Stimulated activated CD4-positive, alpha-beta T cell treated with anti-CD3 and anti-CD28 coated beads, TNF-alpha, amount 100 ng/mL, for 4 hours (primary cell): Measurements from ENCODE around the gene ALKBH1.
"Not testable (repeated sequence)": the region's sequence is repeated elsewhere in the genome, so short reads cannot be mapped to it uniquely, and the experiment has no call there.

ENCODE experiments used
- DNase-seq, 3 experiments: peaks; one replicate each; pipeline ENCODE4 v3.0.0-alpha.2; 2020; ENCODE audit warnings: low read depth in 3 of 3

The ALKBH1 gene, protein sequence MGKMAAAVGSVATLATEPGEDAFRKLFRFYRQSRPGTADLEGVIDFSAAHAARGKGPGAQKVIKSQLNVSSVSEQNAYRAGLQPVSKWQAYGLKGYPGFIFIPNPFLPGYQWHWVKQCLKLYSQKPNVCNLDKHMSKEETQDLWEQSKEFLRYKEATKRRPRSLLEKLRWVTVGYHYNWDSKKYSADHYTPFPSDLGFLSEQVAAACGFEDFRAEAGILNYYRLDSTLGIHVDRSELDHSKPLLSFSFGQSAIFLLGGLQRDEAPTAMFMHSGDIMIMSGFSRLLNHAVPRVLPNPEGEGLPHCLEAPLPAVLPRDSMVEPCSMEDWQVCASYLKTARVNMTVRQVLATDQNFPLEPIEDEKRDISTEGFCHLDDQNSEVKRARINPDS

DNA sequence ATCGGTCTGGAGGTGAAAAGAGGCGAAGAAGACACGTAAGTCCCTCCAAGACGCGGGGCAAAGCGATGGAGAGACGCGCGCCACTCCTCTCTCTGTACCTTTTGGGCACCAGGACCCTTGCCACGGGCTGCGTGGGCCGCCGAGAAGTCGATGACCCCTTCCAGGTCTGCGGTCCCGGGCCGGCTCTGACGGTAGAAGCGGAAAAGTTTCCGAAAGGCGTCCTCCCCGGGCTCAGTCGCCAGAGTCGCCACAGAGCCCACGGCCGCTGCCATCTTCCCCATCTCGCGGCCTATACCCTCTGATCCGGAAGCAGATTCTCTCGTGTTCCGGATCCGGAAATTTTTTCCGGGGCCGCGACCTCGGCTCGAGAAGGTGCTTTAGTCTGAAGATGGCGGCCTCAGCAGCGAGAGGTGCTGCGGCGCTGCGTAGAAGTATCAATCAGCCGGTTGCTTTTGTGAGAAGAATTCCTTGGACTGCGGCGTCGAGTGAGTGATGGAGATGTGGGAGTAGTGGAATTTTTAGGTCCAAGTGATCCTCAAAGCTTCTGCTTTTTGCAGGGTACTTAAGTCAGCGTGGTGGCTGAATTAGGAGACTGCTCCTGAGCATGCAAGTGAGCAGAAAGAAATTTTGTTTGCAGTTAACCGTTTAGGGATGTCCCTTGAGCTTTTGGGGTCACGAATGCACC is at the start of gene ALKBH1, which contains the start of gene SLIRP:
TSS of gene ALKBH1 (minus strand) at position 300 of the 685 bp plus-strand sequence. CDS start at position 281, 19 bp downstream.
TSS of gene SLIRP (plus strand) at position 380 of the 685 bp plus-strand sequence. CDS start at position 389, 9 bp downstream.
- DNase-seq = peak; percentile 64 to 73 (median 71)

DNA sequence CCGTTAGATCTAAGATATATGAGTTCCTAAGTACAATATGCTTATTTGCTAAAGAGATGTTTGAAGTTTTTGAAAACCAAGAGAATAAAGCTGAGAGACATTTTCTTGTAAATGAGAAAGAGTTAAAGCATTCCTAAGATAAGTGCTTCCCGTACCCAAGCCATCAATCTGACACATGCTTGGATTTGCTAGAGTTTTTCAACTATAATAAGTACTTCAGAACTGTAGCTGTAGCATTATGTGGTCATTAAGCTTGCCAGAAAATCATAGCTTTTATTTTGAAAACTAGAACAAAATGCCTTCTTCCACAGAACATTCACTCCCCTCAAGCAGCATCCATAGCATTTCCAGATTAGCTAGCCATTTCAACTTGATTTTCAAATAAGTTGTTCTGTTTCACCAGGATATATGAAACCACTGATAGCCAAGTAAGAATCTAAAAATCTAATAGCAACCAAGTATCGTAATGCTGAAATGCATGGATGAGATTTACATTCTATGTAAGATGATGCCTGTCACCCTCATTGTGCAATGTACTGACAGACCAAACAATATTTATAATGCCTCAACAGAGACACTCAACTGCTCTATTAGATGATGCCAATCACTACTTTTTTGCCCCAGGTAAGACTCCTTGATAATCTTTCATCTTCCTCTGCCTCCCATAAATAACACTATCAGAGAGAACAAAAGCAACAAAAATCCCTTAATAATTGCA is 45.1 kb upstream of the ALKBH1 start:
- DNase-seq = no peak

DNA sequence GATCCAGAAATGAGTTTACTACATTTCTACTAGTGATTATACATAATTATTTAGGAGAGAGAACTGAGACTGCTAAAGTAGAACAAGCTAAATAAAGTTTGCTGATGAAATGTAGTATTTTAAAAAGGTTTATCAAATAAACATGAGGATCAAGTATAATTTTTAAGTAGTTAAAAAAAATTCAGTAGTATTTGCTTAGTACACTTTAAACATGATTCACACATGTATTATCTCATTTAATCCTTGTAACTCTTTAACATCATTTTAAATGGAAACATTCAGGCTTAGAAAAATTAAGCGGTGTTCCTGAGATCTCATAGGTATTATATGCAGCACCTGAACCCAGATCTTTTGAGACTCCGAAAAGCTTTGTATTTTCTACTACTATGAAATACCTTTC is 44.4 kb upstream of the ALKBH1 start:
- no peak for DNase-seq

DNA sequence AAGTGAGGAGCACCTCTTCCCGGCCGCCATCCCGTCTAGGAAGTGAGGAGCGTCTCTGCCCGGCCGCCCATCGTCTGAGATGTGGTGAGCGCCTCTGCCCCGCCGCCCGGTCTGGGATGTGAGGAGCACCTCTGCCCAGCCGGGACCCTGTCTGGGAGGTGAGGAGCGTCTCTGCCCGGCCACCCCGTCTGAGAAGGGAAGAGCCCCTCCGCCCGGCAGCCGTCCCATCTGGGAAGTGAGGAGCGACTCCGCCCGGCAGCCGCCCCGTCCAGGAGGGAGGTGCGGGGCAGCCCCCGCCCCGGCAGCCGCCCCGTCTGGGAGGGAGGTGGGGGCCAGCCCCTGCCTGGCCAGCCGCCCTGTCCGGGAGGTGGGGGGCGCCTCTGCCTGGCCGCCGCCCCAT is 39.6 kb upstream of the ALKBH1 start:
- not testable (repeated sequence) for DNase-seq

DNA sequence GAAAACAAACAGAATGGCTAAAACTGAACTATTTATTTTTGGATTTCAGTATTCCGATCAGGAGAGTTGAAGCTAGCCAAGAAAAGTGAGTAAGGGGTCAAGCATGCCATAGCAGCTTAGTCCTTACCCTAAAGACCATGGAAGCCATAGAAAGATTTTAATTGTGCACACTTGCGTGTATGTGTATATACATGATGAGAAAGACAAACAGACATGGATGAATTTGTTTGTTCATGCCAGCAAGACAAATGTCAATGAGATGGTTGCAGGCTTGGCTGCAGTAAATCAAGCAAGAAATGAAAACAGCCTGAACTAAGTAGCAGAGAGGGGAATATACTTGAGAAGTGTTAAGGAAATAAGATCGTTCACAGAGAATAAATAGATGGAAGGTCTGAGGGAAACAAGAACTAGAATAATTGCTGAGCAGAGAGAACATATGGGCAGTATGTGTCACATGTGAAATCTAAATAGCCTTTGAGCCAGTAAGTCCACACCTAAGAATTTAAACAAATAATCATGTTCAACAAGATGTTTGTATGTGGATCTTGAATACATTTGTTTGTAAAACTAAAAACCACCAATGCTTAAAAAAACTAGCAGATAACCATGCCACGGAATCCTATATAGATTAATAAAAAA is 38.4 kb upstream of the ALKBH1 start:
- no peak for DNase-seq

DNA sequence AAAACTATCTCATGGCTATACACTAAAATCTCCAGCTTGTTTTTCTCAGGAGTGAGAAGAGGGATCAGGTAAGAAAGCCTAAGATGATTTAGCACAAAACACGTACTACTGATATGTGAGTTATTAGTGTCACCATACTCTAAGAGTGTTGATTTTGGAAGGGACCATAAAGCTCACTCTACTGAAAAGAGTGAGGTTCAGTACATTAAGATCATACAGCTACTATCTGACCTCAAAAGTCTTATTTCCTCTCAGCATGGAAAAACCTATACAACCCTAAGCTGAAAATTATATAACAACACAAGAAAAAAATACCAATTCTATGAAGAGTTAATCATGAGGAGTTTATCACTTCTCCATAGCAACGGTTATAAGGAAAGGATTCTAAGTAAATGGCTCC is 33.6 kb upstream of the ALKBH1 start:
- no peak for DNase-seq

DNA sequence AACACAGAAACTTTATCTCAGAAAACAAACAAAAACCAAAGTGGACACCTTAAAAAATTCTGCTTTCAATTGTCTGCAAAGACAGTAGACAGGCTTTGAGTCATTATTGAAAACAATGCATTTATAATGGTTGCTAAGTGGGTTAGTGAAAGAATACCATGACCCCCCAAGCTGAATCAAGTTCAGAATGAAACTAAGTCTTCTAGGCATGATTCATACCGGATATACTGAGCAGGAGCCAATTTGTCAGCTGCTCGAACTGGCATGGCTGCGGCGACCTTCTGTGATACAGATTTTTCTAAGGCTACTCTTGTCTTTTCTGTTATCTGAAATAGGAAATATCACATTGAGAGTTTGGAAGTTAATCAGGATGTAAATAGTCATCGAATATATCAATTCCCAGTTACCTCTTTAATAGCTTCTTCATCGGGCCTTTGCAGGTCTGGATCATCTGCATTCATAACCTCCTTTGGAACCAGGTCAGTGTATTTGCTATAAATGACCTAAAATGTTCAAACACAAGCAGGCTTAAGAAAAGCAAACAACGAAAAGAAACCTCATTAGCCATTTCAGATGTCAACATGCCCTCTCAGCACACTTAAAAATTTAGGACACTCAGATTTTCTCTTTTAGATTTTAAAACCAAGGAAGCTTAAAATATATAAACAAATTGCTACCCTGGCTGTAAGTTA is 30.9 kb upstream of the ALKBH1 start:
- no peak for DNase-seq

DNA sequence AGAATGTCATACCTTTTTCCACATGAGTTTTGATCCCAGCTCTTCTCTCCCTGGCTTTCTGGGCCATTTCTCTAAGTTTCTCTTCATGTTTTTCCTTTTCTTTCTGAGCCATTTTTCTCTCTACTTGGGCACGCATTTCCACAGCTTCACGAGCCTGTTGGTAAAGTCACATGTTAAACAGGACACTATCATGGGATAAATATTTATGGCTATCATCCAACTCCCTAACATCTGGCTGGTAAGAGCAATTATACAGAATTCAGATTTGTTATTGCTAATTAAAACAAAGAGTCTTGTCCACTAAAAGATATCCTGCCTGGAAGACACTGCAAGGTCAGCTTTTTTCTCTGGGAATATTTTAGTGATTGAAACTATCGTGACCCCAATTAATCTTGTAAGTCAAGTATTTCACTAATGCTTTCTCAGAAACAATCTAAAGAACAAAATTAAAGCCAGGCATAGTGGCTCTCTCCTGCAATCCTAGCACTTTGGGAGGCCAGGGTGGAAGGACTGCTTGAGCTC is 23.2 kb upstream of the ALKBH1 start:
- DNase-seq = no peak

DNA sequence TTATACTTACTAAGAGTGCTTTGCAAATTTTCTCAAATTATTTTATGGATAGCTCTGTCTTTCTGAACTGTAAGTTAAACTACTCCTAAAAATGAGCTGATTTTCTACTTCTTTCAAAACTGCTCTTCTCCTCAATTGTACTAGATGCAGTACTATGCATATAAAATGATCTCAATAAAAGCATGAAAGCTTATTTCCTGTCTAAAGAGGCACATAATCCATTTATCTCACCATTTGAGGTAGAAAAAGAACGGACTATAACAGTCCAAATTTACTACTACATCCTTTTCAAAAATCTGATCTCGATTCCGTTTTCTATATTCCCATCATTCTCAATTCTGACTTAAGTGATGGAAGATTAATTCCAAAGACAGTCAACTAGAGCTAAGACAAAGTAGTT is 14.5 kb upstream of the ALKBH1 start:
- no peak for DNase-seq

DNA sequence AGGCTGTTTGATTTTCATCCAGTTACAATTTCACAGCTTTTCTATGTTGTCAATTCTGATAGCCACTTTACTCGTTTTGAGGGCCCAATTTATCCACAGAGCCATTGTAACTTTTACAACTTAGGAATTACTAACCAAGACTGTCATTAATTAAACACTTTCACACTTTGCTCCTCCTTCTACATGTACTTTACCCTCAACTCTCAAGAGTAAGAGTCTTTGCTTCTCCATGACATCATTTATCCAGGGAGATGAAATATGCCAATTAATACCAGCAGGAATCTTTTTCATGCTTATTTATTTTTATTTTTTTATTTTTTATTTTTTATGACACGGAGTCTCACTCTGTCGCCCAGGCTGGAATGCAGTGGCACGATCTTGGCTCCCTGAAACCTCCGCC is 13.6 kb upstream of the ALKBH1 start:
- DNase-seq = no peak

DNA sequence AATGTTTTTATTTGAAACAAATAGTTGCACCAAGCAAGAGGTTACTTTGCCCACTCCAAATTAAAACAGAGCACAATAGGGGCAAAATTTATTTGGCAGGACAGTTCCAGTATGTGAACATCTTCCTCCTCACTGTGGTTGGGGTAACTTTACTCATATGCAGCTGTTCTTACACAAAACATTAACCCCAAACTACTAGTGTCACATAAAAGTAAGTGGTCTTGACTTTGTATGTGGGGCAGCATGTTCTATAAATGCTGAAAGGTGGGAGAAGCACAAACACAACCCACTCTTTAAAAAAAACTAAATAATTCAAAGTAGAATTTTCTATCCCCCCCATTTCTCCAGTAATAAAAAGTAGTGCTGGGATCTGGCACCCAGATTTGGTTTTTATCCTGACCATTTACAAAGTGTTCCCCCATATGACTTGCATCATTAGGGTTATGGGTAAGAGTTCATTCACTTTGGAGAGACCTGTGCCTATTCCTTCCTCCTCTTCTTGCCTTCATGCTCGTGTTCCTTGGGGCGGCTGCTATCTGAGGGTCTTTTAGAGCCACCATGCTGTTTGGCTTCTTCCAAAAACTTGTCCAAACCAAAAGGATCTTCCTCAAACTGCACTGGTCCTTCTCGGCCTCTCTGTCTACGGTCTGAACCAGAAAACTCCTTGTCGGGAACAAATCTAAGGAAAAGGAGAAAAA is 9.9 kb upstream of the ALKBH1 start:
- no peak for DNase-seq

DNA sequence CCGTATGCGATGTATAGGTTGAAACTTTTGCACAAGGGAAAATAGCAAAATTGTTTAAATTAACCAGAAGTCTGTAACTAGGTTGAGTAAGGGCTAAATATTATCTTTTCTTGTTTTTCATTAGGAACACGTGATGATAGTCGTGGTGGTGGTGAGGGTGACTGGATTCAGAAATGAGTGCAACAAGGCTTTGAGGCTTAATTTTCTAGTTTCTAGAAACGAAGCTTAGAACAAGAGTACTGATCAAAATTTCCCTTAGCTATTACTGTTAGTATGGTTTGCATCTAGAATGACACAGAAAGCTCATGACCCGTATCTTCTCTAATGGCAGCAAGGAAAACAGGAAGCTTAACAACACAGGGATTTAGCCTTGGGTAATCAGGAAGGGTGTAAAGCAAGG is 7.1 kb upstream of the ALKBH1 start:
- DNase-seq = no peak

DNA sequence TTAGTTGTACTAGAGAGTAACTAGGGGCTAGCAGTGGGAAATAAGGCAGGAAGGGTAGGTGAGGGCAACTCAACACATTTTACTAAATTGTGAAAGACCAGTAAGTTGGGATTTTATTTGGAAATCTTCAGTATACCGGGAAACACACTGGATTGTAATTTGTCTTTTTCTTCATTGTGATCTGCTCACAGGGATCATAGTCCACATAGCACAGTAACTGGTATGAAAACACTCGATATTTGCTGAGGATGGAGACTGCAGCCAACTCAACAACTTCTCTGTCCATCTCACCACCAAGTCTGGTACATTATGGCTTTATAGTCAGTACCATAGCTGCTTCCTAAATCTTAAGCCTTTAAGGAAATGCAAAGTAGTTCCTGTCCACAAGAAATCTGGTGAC is 2.5 kb upstream of the ALKBH1 start:
- no peak for DNase-seq

DNA sequence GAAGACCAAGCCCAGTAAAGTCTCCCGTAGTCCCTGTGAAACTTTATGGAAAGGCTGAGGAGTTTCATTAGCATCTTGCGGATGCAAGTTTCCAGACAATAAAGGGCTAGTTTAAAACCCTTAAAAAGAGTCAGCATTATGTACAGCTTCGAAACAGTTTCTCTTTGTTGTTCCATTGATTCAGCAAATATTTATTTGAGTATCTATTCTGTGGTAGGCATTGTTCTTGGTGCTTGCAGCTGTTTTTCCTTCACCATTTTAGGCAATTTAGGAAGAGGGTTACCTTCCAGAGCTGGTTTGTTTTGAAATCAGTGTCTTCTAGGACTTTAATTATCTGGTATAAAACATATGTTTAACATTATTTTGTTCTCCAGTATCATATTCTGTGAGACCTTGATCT is 1.6 kb upstream of the ALKBH1 start:
- no peak for DNase-seq

DNA sequence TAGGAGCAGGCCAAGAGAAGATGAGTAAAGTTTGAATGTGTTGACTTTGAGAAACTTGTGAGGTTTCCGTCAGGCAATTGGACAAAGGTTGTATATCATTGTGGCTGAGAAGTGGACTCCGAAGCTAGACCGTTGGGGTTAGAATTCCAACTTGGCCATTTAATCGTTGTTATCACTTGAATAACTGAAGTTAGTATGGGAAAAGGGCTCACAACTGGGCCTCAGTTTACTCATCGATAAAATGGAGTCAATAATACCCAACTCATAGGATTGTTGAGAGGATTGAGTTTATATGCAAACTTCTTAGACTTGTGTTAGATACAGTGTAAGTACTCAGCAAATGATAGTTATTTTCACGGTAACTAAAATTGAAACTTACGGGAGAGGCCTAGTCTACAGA is 926 bp upstream of the ALKBH1 start:
- DNase-seq = no peak

DNA sequence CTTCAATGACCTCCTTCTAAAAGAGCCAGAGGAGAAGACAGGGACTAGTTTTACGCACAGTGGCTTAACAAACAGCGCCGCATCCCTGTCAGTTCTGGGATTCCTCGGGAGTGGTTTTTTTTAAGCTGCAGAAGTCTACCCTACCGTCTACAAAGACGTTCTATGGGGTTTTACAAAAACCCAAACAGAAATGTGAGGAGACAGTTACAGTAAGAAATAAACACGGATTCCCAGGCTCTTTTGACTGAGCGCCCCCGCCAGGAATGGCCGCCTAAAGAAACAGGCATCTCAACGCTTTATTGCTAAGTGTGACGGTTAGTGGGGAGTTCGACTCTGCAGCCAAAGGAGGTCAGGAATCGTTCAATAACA is 484 bp downstream of the ALKBH1 start:
- DNase-seq = peak in 2 of 3 experiments; percentile 1 to 16

DNA sequence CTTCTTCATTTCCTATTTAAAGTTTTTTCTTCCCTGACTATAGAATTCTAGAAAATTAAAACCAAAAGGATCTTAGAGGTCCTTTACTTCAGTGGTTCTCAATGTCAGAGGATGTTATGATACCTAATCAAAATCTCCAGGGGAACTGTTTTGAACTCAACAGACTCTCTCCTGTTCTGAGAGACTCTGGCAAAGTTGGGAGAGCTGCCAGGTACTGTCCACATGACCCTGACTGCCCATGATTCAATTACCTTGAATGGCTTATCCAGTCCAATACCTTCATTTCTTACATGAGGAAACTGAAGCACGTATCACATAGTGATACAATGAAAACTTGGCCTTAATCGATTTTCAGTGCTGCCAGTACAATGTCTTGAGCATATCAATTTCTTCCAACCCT is 16.6 kb downstream of the ALKBH1 start:
- DNase-seq = no peak

DNA sequence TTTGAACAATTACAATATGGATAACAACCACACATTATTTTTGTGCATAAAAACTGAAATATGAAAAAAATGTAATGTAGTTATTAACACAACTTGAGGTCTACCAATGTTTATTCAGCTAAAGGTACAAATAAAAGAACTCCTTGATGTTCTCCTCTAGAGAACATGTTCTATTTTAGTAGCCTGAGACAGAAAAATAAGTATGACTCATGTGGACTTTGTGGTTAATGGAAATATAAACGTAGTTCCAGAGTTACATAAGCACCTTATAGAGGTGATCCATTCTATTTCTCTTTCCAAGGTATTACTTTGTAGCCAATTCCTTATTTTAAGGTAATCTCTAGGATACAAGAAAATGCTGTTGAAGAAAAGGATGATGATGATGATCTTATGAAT is 25.7 kb downstream of the ALKBH1 start:
- no peak for DNase-seq

DNA sequence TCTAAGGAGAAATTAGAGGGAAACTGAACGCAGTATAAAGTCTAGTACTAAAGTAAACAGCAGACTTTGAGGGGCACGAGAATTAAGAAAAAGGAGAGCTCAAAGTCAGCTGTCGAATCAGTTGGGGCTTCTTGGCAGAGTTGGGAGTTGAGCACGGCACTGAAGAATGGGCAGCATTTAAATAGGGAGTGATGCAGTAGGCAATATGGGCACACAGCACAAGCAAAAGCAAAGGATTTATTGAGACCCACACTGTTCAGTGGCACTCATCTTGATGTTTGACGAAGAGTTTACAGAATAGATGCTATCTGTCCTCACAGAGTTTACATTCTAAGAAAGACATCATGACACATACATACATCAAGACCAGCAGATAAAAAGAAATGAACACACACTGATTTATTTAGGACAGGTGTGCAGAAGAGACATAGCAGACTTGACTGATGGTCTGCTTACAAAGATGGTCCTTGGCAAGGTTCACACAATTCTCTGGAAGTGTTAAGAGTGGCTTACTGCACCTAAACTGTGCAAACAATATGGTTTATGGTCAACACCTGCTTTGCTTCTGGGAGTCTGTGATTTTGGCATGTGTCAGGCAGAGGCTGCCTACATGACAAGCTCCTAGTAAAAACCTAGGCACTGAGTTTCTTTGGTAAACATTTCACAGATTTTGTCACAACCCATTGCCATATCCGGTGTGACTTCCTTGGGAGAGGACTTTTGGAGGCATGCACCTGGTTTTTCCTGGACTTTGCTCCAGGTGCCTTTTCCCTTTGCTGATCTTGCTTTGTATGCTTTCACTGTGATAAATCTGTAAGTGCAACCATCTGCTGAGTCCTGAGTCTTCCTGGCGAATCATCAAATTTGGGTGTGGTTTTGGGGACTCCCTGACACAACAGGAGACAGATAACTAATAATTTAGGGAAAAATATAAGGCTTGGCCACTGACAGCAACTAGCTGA is 26.3 kb downstream of the ALKBH1 start:
- no peak for DNase-seq

DNA sequence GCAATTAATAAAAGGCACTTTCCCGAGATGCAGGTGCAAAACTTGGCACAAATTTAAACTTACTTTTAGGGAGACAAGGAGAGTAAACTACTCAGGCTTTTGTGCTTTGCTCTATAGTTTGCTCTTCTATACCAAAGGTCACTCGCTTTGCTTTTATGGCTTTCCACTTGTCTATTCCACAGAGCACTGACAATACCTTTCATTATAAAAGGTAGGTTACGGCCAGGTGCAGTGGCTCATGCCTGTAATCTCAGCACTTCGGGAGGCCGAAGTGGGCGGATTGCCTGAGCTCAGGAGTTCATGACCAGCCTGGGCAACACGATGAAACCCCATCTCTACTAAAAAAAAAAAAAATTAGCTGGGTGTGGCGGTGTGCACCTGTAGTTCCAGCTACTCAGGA is 32.9 kb downstream of the ALKBH1 start:
- no peak for DNase-seq
